GM19455 (cell line): ENCODE data around the gene UGT3A1.
"Not testable (repeated sequence)": the region's sequence is repeated elsewhere in the genome, so short reads cannot be mapped to it uniquely, and the experiment has no call there.

Source experiments
- ATAC-seq: cut with Tn5 transposase; IDR thresholded peaks from one replicate; pipeline ENCODE4 v1.9.1; 2021; ENCODE audit not compliant: unreplicated experiment

Gene UGT3A1

GRCh38 chr5:35990520-35990919, 670 bp downstream of the UGT3A1 start:
- ATAC-seq: no peak

- no peak for ATAC-seq
These were observed 2.7 kb downstream of the UGT3A1 start for GRCh38 chr5:35988529-35988928.

- ATAC-seq: no peak
These were observed 3.4 kb downstream of the UGT3A1 start for GRCh38 chr5:35987776-35988175.

GRCh38 chr5:35979715-35980114, 11.5 kb downstream of the UGT3A1 start:
- no peak for ATAC-seq

GRCh38 chr5:35976859-35977258, 14.3 kb downstream of the UGT3A1 start:
- ATAC-seq: not testable (repeated sequence)

- ATAC-seq: no peak
These were observed 16.6 kb downstream of the UGT3A1 start for GRCh38 chr5:35974570-35974969.

- ATAC-seq: no peak
These were observed 19.3 kb downstream of the UGT3A1 start for GRCh38 chr5:35971878-35972210.

GRCh38 chr5:35971186-35971877, 19.9 kb downstream of the UGT3A1 start:
- ATAC-seq: no peak

- no peak for ATAC-seq
These were observed 27.8 kb downstream of the UGT3A1 start for GRCh38 chr5:35963381-35963843.

- ATAC-seq: no peak
These were observed 30.9 kb downstream of the UGT3A1 start for GRCh38 chr5:35960328-35960727.

GRCh38 chr5:35956429-35956828, 34.8 kb downstream of the UGT3A1 start:
- no peak for ATAC-seq

- ATAC-seq: no peak
These were observed 37.0 kb downstream of the UGT3A1 start for GRCh38 chr5:35954175-35954574.

GRCh38 chr5:35947085-35947484, 44.1 kb downstream of the UGT3A1 start:
- ATAC-seq: no peak

GRCh38 chr5:35939639-35940038, 51.6 kb downstream of the UGT3A1 start:
- ATAC-seq: no peak

GRCh38 chr5:35938568-35939227, 52.5 kb downstream of the UGT3A1 start, which contains the start of gene CAPSL:
Gene CAPSL (minus strand): TSS chr5:35938622. CDS start chr5:35921120, 17,502 bp downstream.
- no peak for ATAC-seq

- no peak for ATAC-seq
These were observed 64.7 kb downstream of the UGT3A1 start for GRCh38 chr5:35926389-35927051.

- ATAC-seq: no peak
These were observed 66.1 kb downstream of the UGT3A1 start for GRCh38 chr5:35924950-35925722.

GRCh38 chr5:35924122-35924949, 66.9 kb downstream of the UGT3A1 start:
- no peak for ATAC-seq

- no peak for ATAC-seq
These were observed 68.7 kb downstream of the UGT3A1 start for GRCh38 chr5:35922468-35922867.

GRCh38 chr5:35921930-35922329, 69.3 kb downstream of the UGT3A1 start:
- no peak for ATAC-seq
